Measurements from ENCODE around the gene MYO1E.

DNA sequence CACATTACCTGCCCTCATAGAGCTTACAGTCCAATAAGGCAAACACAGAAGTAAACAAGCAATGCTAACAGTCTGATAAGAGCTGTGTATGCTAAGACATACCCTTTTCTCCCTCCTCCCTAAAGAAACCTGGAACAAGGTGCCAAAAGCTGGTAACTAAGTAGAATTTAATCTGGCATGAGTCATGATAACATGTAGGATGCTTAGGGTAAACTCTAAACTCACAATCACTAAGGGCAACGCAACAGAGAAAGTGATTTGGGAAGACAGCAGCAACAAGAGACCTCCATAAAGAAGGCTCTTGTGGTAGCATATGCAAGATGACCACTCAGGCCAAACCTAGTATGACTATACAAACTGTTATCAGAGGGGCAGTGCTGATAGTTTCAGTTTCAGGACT, 55.5 kb downstream of the MYO1E start:
- TF ChIP-seq, protein P1, sequence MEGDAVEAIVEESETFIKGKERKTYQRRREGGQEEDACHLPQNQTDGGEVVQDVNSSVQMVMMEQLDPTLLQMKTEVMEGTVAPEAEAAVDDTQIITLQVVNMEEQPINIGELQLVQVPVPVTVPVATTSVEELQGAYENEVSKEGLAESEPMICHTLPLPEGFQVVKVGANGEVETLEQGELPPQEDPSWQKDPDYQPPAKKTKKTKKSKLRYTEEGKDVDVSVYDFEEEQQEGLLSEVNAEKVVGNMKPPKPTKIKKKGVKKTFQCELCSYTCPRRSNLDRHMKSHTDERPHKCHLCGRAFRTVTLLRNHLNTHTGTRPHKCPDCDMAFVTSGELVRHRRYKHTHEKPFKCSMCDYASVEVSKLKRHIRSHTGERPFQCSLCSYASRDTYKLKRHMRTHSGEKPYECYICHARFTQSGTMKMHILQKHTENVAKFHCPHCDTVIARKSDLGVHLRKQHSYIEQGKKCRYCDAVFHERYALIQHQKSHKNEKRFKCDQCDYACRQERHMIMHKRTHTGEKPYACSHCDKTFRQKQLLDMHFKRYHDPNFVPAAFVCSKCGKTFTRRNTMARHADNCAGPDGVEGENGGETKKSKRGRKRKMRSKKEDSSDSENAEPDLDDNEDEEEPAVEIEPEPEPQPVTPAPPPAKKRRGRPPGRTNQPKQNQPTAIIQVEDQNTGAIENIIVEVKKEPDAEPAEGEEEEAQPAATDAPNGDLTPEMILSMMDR (conservative IDR thresholded peaks at IDR 0.05; ENCODE audit: low read depth, low read length), result no peak
- TF ChIP-seq RCOR1 (IDR thresholded peaks at IDR 0.05; ENCODE audit: insufficient replicate concordance, low read length), result no peak

All from IMR-90 (cell line).